ENCODE measurements around the gene EFCC1. TPM values are rescaled to one million over a fixed set of nuclear protein-coding genes. Genes with fewer than 3 reads are reported as not detected.

The EFCC1 gene
- total and polyA plus RNA-seq, 7 donors: 0.46 to 15.0 (median 4.6) TPM

DNA sequence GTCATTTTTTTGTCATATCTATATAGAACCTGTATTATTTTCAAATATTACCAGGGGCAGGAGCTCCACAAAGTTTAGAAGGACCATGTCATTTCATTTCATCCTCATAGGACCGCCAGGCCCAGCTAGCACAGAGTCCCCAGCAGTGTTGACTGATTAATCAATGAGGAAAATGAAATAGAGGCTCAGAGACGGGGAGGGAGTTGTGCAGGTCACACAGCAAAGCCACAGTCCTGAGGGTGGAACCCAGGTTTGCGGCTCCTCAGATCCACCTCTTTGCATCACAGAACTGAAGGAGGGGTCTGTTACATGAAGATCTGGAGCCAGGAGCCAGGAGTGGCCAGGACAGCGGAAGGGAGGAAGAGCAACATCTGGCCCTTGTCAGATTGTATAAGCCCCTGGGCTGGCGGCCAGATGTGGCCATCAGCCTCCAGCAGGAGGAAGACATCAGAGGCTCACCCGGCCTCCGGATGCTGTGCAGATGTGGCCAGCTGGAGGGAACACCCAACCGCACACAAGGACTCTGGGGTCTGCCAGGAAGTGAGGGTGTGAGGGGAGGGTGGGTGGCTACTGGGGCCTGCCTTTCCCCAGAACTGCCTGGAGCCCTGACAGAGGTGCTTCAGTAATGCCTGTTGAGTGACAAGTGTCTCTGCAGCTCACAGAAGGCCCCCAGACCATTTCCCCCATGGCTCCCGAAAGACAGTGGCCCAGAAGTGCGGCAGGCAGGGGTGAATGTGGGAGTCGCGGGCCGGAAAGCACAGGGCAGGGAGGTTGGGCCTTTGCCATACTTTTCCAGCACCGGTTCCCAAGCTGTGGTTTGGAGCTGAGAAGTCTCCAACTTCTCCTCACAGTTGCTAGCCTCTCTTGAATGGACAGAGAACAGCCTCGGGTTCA lies 21.3 kb downstream of the EFCC1 start:
- Histone ChIP-seq H3K27ac (peak overlapping the region; percentile 57 to 66 (median 64)), H3K9me3 (no peaks in the 10 kb centered on the region), H3K4me1 (peaks cover 0 to 26% (median 18%) of the 10 kb centered on the region in 4 donors), H3K27me3 (no peaks in the 10 kb centered on the region), H3K4me3 (no peak overlapping the region), H3K36me3 (no peaks in the 10 kb centered on the region)
- peak; percentile 96 for DNase-seq
- WGBS, 2 donors: 75 to 76% methylated on average over 15 of the region's 15 CpGs
- TF ChIP-seq EP300 (IDR thresholded peaks at IDR 0.05) (no peak), POLR2A (IDR thresholded peaks at IDR 0.05) (no peak), POLR2AphosphoS5 (IDR thresholded peaks at IDR 0.05) (peak; percentile 72 to 93 (median 84))
- TF ChIP-seq, protein P1, sequence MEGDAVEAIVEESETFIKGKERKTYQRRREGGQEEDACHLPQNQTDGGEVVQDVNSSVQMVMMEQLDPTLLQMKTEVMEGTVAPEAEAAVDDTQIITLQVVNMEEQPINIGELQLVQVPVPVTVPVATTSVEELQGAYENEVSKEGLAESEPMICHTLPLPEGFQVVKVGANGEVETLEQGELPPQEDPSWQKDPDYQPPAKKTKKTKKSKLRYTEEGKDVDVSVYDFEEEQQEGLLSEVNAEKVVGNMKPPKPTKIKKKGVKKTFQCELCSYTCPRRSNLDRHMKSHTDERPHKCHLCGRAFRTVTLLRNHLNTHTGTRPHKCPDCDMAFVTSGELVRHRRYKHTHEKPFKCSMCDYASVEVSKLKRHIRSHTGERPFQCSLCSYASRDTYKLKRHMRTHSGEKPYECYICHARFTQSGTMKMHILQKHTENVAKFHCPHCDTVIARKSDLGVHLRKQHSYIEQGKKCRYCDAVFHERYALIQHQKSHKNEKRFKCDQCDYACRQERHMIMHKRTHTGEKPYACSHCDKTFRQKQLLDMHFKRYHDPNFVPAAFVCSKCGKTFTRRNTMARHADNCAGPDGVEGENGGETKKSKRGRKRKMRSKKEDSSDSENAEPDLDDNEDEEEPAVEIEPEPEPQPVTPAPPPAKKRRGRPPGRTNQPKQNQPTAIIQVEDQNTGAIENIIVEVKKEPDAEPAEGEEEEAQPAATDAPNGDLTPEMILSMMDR (IDR thresholded peaks at IDR 0.05): no peak
- intact Hi-C loops (cut with DNase I): no loop called here

DNA sequence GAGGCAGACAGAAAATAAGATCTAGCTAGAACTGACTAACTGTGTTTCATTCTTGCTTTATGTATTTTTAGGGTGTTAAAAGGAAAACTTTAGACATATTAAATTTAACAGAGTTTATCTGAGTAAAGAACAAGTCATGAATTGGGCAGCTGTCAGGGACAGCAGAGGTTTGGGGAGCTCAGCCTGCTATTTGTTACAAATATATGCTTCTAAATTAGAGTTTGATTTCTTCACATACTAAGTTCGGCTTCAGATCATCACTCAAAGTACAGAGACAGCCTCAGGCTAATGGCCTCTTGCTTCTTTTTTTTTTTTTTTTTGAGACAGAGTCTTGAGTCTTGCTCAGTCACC lies 21.9 kb downstream of the EFCC1 start:
- DNase-seq: no peak
- Histone ChIP-seq H3K36me3 (no peaks in the 10 kb centered on the region), H3K27ac (peak overlapping the region; percentile 57 to 66 (median 64)), H3K27me3 (no peaks in the 10 kb centered on the region), H3K9me3 (no peaks in the 10 kb centered on the region), H3K4me3 (no peak overlapping the region), H3K4me1 (peaks cover 0 to 30% (median 19%) of the 10 kb centered on the region in 4 donors)
- intact Hi-C loops (cut with DNase I): no loop called here
- WGBS, 2 donors: 76 to 79% methylated on average over 1 of the region's 1 CpG
- TF ChIP-seq, protein P1 (IDR thresholded peaks at IDR 0.05): no peak
- no peak for TF ChIP-seq POLR2A (IDR thresholded peaks at IDR 0.05)
- TF ChIP-seq POLR2AphosphoS5 (IDR thresholded peaks at IDR 0.05): no peak
- no peak for TF ChIP-seq EP300 (IDR thresholded peaks at IDR 0.05)

DNA sequence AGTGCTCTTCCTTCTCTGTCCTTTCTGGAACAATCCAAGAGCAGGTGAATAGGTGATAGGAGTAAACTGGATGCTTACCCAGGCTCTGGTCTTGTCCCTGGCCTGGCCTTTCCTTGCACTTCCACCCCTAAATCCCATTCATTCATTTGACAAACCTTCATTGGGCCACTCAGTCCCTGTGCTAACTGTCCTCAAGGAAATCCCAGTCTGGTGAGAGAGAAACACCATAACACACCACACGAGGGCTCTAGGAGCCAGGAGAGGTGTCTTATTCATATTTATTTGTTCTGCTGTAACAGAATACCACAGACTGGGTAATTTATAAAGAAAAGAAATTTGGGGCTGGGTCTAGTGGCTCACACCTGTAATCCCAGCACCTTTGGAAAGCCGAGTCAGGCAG lies 22.8 kb downstream of the EFCC1 start:
- DNase-seq: no peak
- H3K36me3 ChIP-seq: no peaks in the 10 kb centered on the region
- H3K27me3 ChIP-seq: no peaks in the 10 kb centered on the region
- peak overlapping the region in 3 of 4 donors; percentile 57 to 66 (median 62) for H3K27ac ChIP-seq
- intact Hi-C loops (cut with DNase I): no loop called here
- H3K9me3 ChIP-seq: no peaks in the 10 kb centered on the region
- H3K4me1 ChIP-seq: peaks cover 0 to 30% (median 19%) of the 10 kb centered on the region in 4 donors
- TF ChIP-seq, protein P1 (IDR thresholded peaks at IDR 0.05): no peak
- no peak for TF ChIP-seq EP300 (IDR thresholded peaks at IDR 0.05)
- TF ChIP-seq POLR2A (IDR thresholded peaks at IDR 0.05): no peak
- no peak overlapping the region for H3K4me3 ChIP-seq
- 28 to 71% methylated on average over 2 of the region's 2 CpGs for WGBS, 2 donors

DNA sequence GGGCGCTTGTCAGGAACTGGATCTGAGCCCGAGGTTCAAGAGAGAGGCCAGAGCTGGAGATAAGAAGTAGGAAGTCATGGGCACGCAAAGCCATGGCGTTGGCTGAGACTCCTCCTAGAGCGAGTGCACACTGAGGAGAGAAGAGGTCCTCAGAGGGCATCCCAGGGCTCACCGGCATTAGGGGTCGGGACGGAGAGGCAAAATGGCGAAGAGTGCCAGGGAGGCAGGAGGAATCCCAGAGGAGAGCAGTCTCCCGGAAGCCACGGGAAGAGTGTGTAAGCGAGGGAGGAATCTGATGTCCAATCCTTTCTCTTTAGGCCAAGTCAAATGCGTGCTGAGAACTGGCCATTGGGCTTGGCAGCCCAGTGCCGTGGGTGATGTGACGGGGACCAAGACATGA lies 24.0 kb downstream of the EFCC1 start:
- intact Hi-C loops (cut with DNase I): no loop called here

More for the DNA sequence above, 24.0 kb downstream of the EFCC1 start:
- DNase-seq: peak; percentile 59
- H3K27ac ChIP-seq: peak overlapping the region; percentile 12 to 66 (median 60)
- no peaks in the 10 kb centered on the region for H3K36me3 ChIP-seq
- no peaks in the 10 kb centered on the region for H3K27me3 ChIP-seq
- no peak for TF ChIP-seq POLR2AphosphoS5 (IDR thresholded peaks at IDR 0.05)
- no peak for TF ChIP-seq EP300 (IDR thresholded peaks at IDR 0.05)
- no peak for TF ChIP-seq POLR2A (IDR thresholded peaks at IDR 0.05)
- TF ChIP-seq, protein P1 (IDR thresholded peaks at IDR 0.05): no peak
- WGBS, 2 donors: 89 to 93% methylated on average over 15 of the region's 15 CpGs
- H3K4me3 ChIP-seq: no peak overlapping the region
- peaks cover 0 to 30% (median 19%) of the 10 kb centered on the region in 4 donors for H3K4me1 ChIP-seq
- peaks cover 0 to under 1% (median 0%) of the 10 kb centered on the region in 4 donors for H3K9me3 ChIP-seq

Data from sigmoid colon (tissue), 7 donors.